SH-SY5Y (cell line): ENCODE results near the gene ARHGEF6.

Experiments used
- GATA2 ChIP-seq: IDR thresholded peaks from 2 replicates; pipeline ENCODE4 v1.6.1; 2011; ENCODE audit warnings: mild to moderate bottlenecking, low read depth, low read length
- GATA3 ChIP-seq: IDR thresholded peaks from 2 replicates; pipeline ENCODE4 v1.6.1; 2011; ENCODE audit warnings: low read depth, mild to moderate bottlenecking, low read length, moderate library complexity

GRCh38 chrX:136742721-136743379 is 37.9 kb downstream of the ARHGEF6 start:
- TF ChIP-seq GATA3, result 0 out of 2 replicates have a peak, but pooled peaks have one; percentile 36
- TF ChIP-seq GATA2, result peak; percentile 74; the same call in 1 of the 2 replicates
